DOHH2 (cell line): ENCODE data around the gene LRRC59.

Source experiments
- H3F3A ChIP-seq: fragments of 200-600 bp; sonication (generic), shearing (Covaris generic); 2 replicates; pipeline ENCODE4 v1.6.0; 2016; ENCODE audit warnings: antibody characterized with exemption, mild to moderate bottlenecking; ENCODE audit not compliant: control insufficient read depth, insufficient read depth
- H3K27ac ChIP-seq: fragments of 200-600 bp; sonication (generic); 2 replicates; pipeline ENCODE4 v1.5.1; 2014; ENCODE audit warnings: low read depth, mild to moderate bottlenecking, low read length, moderate library complexity
- H3K27me3 ChIP-seq: fragments of 200-600 bp; sonication (generic); 2 replicates; pipeline ENCODE4 v1.6.1; 2014; ENCODE audit warnings: mild to moderate bottlenecking, low read length, mixed read lengths; ENCODE audit not compliant: control insufficient read depth
- H3K36me3 ChIP-seq: fragments of 200-600 bp; sonication (generic); 2 replicates; pipeline ENCODE4 v1.6.1; 2014; ENCODE audit warnings: mild to moderate bottlenecking, low read length, moderate library complexity, mixed read lengths; ENCODE audit not compliant: control insufficient read depth
- H3K4me1 ChIP-seq: fragments of 200-600 bp; sonication (generic); 2 replicates; pipeline ENCODE4 v1.6.1; 2014; ENCODE audit warnings: mild to moderate bottlenecking, low read length, mixed read lengths; ENCODE audit not compliant: control insufficient read depth
- H3K4me2 ChIP-seq: fragments of 200-600 bp; sonication (generic); 2 replicates; pipeline ENCODE4 v1.6.0; 2014; ENCODE audit warnings: mild to moderate bottlenecking, low read length, moderate library complexity
- H3K4me3 ChIP-seq: fragments of 200-600 bp; sonication (generic); 2 replicates; pipeline ENCODE4 v1.5.1; 2014; ENCODE audit warnings: mild to moderate bottlenecking, low read length, mixed read lengths
- H3K79me2 ChIP-seq: fragments of 200-600 bp; sonication (generic); 2 replicates; pipeline ENCODE4 v1.6.1; 2014; ENCODE audit warnings: mild to moderate bottlenecking, low read length, mixed read lengths; ENCODE audit not compliant: control insufficient read depth
- H3K9me2 ChIP-seq: fragments of 200-600 bp; sonication (generic); replicated peaks from 2 replicates; pipeline ENCODE4 v1.6.1; 2014; ENCODE audit warnings: mild to moderate bottlenecking, low read length, mixed read lengths; ENCODE audit not compliant: control insufficient read depth
- H3K9me3 ChIP-seq: fragments of 200-600 bp; sonication (generic); 2 replicates; pipeline ENCODE4 v1.6.1; 2014; ENCODE audit warnings: antibody characterized with exemption, low read length, mixed read lengths; ENCODE audit not compliant: control insufficient read depth, insufficient read depth
- H4K20me1 ChIP-seq: fragments of 200-600 bp; sonication (generic); 2 replicates; pipeline ENCODE4 v1.6.0; 2014; ENCODE audit warnings: low read depth, mild to moderate bottlenecking, antibody characterized with exemption, low read length, moderate library complexity; ENCODE audit not compliant: control insufficient read depth, insufficient read depth
- EZH2phosphoT487 ChIP-seq: fragments of 200-600 bp; sonication (generic); IDR thresholded peaks from 2 replicates; pipeline ENCODE4 v1.6.1; 2017; ENCODE audit warnings: borderline replicate concordance, mild to moderate bottlenecking, antibody characterized with exemption, low read length, moderate library complexity, mixed read lengths
- TF ChIP-seq, protein P1 (sequence below): fragments of 200-600 bp; sonication (generic); IDR thresholded peaks from one replicate; pipeline ENCODE4 v1.5.1; 2014; ENCODE audit warnings: antibody characterized with exemption, mild to moderate bottlenecking, low read depth, low read length; ENCODE audit not compliant: poor library complexity, severe bottlenecking

LRRC59 gene

DNA sequence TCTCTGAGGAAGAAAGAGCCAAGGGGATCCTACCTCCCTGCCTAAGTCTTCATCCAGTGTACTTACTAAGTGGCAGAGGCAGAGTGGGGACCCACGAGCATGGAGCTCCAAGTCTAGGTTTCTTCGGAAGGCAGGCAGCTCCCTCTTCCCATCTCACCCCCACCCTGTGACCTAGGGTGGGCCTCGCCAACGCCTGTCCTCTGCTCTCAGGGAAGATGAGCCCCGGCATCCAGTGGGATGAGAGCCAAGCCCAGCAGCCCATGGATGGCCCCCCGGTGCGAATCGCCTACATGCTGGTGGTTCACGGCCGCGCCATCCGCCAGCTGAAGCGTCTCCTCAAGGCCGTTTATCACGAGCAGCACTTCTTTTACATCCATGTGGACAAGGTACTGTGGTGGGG, 43.1 kb downstream of the LRRC59 start:
- no peaks in the 10 kb centered on the region for H3K27me3 ChIP-seq
- peaks cover 5% of the 10 kb centered on the region for H3K79me2 ChIP-seq
- H3F3A ChIP-seq: no peaks in the 10 kb centered on the region
- H3K9me2 ChIP-seq: no peaks in the 10 kb centered on the region
- H3K27ac ChIP-seq: no peak overlapping the region
- H3K4me1 ChIP-seq: no peaks in the 10 kb centered on the region
- H3K9me3 ChIP-seq: no peaks in the 10 kb centered on the region
- H3K36me3 ChIP-seq: peaks cover 53% of the 10 kb centered on the region
- H4K20me1 ChIP-seq: no peaks in the 10 kb centered on the region
- H3K4me3 ChIP-seq: no peak overlapping the region
- H3K4me2 ChIP-seq: no peak overlapping the region
- TF ChIP-seq, protein P1, sequence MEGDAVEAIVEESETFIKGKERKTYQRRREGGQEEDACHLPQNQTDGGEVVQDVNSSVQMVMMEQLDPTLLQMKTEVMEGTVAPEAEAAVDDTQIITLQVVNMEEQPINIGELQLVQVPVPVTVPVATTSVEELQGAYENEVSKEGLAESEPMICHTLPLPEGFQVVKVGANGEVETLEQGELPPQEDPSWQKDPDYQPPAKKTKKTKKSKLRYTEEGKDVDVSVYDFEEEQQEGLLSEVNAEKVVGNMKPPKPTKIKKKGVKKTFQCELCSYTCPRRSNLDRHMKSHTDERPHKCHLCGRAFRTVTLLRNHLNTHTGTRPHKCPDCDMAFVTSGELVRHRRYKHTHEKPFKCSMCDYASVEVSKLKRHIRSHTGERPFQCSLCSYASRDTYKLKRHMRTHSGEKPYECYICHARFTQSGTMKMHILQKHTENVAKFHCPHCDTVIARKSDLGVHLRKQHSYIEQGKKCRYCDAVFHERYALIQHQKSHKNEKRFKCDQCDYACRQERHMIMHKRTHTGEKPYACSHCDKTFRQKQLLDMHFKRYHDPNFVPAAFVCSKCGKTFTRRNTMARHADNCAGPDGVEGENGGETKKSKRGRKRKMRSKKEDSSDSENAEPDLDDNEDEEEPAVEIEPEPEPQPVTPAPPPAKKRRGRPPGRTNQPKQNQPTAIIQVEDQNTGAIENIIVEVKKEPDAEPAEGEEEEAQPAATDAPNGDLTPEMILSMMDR: no peak
- TF ChIP-seq EZH2phosphoT487: no peak

DNA sequence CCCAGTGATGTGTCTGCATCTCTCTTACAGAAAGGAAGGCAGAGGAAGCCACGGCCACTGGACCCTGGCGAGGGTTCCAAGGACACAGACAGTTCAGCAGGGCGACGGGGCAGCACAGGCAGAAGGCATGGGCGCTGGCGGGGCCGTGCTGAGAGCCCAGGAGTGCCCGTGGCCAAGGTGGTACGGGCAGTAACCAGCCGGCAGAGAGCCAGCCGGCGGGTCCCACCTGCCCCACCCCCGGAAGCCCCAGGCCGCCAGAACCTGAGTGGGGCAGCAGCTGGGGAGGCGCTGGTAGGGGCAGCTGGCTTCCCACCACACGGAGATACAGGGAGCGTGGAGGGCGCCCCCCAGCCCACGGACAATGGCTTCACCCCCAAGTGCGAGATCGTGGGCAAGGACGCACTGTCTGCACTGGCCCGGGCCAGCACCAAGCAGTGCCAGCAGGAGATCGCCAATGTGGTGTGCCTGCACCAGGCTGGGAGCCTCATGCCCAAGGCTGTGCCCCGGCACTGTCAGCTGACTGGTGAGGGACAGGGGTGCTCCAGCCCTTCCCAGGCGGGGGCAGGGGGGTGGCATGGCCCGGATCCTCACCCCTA, 43.6 kb downstream of the LRRC59 start:
- no peaks in the 10 kb centered on the region for H3K4me1 ChIP-seq
- no peaks in the 10 kb centered on the region for H3K27me3 ChIP-seq
- H3K36me3 ChIP-seq: peaks cover 48% of the 10 kb centered on the region
- TF ChIP-seq, protein P1: no peak
- no peak for TF ChIP-seq EZH2phosphoT487
- H3K27ac ChIP-seq: no peak overlapping the region
- no peaks in the 10 kb centered on the region for H3K9me2 ChIP-seq
- peaks cover 9% of the 10 kb centered on the region for H3K79me2 ChIP-seq
- H4K20me1 ChIP-seq: no peaks in the 10 kb centered on the region
- H3K9me3 ChIP-seq: no peaks in the 10 kb centered on the region
- no peak overlapping the region for H3K4me2 ChIP-seq
- H3F3A ChIP-seq: no peaks in the 10 kb centered on the region
- H3K4me3 ChIP-seq: no peak overlapping the region

DNA sequence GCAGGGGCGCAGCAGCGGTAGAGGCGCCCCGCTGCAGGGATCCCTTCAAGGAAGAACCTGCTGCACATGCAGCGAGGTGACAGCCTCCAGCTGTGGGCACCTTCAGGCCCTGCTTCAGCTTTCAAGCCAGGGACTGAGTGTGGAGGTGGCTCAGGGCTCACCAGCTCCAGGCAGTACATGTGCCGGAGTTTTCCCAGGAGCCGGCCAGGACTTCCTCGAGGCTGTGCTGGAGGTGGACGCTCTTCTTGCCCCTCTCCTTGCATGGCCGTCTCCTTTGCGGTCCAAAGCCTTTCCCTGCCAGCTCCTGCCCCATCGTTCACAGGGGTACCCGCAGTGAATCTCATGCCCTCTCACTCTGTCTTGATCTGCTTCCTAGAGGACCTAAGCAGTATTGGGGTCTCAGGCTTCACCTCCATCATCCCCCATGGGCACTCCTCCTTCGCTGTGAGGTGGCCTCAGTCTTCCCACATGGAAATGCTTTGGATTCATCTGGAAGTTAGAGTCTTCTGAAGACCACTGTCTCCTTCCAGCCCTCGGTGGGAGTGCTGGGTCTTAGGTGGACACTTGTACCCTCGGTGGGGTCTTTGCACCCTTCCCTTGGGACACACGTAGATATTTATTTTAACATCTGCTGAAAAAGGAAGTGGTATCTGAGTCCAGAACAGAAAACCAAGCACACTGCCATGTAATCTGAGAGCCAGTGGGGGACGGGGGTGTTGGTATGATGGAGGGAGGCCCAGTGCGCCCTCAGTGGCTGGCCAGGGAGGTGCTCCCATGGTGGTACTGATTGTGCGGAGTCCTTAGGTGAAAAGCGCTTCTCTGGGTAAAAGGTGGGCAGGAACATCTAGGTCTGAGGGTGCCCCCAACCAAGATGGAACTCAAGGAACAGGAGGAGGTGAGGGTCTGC, 44.4 kb downstream of the LRRC59 start:
- H3F3A ChIP-seq: no peaks in the 10 kb centered on the region
- no peaks in the 10 kb centered on the region for H3K27me3 ChIP-seq
- H3K9me3 ChIP-seq: no peaks in the 10 kb centered on the region
- H3K9me2 ChIP-seq: no peaks in the 10 kb centered on the region
- 0 out of 2 replicates have a peak, but pooled peaks cover 4% of the 10 kb centered on the region for H4K20me1 ChIP-seq
- H3K4me1 ChIP-seq: no peaks in the 10 kb centered on the region
- H3K79me2 ChIP-seq: peaks cover 17% of the 10 kb centered on the region
- TF ChIP-seq EZH2phosphoT487: no peak
- TF ChIP-seq, protein P1: no peak
- H3K36me3 ChIP-seq: peaks cover 41% of the 10 kb centered on the region
- H3K4me3 ChIP-seq: no peak overlapping the region
- H3K27ac ChIP-seq: no peak overlapping the region
- no peak overlapping the region for H3K4me2 ChIP-seq
